Cardiac fibroblast (primary cell): Measurements from ENCODE around the gene TMIE.

Experiments used
- DNase-seq, 2 donors: peaks; one replicate each; pipeline versions ENCODE4 v3.0.0 to v3.0.0-alpha.2; 2010; ENCODE audit warnings: low read depth in 2 of 2
- H3K4me3 ChIP-seq, 2 donors: replicated peaks in 1 of 2; 1 replicate in 1 of 2; 2 replicates in 1 of 2; pipeline ENCODE4 v1.5.1; 2011; ENCODE audit warnings: low read depth in 2 of 2, low read length in 2 of 2, mild to moderate bottlenecking in 2 of 2, moderate library complexity in 1 of 2
- CTCF ChIP-seq: IDR thresholded peaks from one replicate; pipeline ENCODE4 v1.5.1; 2011; ENCODE audit warnings: low read depth, mild to moderate bottlenecking, low read length, inconsistent platforms

The TMIE gene, protein sequence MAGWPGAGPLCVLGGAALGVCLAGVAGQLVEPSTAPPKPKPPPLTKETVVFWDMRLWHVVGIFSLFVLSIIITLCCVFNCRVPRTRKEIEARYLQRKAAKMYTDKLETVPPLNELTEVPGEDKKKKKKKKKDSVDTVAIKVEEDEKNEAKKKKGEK

DNA sequence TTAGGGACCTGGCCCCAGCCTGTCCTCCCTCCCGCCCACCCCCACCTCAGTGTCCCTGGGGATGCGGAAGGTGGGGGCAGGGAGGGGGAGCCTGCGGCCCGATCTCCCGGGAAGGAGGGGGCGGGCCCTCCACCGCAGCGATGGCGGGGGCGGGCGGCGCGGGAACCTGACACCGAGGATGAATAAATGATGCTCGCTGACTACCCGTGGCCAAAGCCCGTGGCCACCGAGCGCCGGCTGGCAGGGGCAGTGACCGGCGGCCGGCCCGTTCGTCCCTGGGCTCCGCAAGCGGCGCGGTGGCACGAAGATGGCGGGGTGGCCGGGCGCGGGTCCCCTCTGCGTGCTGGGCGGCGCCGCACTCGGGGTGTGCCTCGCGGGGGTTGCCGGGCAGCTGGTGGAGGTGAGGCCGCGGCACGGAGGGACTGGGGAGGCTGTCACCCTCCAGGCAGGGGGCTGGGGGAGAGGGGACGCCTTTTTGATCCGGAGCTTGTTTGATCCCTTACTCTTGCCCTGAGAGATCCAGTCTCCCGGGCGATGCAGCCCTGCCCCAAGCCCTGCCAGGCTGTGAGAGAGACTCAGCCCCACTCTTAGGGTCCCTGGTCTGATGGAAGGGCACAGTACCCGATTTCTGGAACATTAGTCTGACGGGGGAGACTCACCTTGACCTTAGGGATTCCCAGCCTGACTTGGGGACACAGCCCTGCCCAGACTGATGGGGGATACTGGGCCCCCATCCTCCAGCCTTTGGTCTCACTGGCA is at the start of gene TMIE:
Gene TMIE (plus strand): TSS at position 212 of the 759 bp plus-strand sequence. CDS start 96 bp downstream, at position 308.
- DNase-seq = no peak
- no peak within 1 kb of the TSS for H3K4me3 ChIP-seq
- no peak for TF ChIP-seq CTCF

- DNase-seq = peak in 1 of 2 donors; percentile 25
- no peak for TF ChIP-seq CTCF
Measured at GRCh38 chr3:46655271-46655670, 45.9 kb upstream of the TMIE start.

DNA sequence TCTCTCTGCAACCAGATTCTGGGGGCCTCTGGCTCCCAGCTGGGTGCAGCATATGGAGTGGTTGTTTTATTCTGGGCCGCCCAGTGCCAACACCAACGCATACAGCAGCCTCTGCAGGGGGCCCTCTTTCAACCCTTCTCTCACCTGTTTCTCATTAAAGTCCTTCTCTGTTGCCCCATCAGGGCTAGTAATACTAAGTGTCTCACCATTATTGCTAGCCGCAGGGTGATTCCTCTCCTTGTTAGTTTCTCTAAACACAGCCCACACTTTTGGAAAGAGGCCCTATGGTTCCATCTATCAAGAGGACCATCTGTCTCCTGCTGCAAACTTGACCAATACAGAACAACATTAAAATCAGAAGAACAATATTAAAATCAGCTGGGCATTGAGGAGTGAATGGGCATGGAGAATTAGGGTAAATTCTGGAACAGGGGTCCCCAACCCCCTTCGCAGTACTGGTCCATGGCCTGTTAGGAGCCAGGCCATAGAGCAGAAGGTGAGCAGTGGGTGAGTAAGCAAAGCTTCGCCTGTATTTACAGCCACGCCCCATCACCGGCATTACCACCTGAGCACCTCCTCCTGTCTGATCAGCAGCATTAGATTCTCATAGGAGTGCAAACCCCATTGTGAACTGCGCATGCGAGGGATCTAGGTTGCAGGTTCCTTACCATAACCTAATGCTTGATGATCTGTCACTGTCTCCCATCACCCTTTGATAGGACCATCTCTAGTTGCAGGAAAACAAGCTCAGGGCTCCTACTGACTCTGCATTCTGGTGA is 44.2 kb upstream of the TMIE start:
- TF ChIP-seq CTCF = no peak
- no peak overlapping the region for H3K4me3 ChIP-seq
- no peak for DNase-seq

More at GRCh38 chr3:46655271-46655670, 45.9 kb upstream of the TMIE start:
- H3K4me3 ChIP-seq = no peak overlapping the region

- H3K4me3 ChIP-seq = no peak overlapping the region
- DNase-seq = no peak
- TF ChIP-seq CTCF = no peak
Measured at GRCh38 chr3:46659285-46659684, 41.9 kb upstream of the TMIE start.

- no peak for DNase-seq
- no peak overlapping the region for H3K4me3 ChIP-seq
- TF ChIP-seq CTCF = no peak
Measured at GRCh38 chr3:46660003-46660402, 41.2 kb upstream of the TMIE start.

- TF ChIP-seq CTCF = no peak
- no peak overlapping the region for H3K4me3 ChIP-seq
- no peak for DNase-seq
Measured at GRCh38 chr3:46660543-46661523, 40.4 kb upstream of the TMIE start.
